B cell (primary cell): ENCODE data around the gene SLC13A3. TPM values are rescaled to one million over a fixed set of nuclear protein-coding genes. Genes with fewer than 3 reads are reported as not detected.

Experiments used
- ATAC-seq: fragments of 200-7000 bp; cut with Tn5 transposase; one replicate; pipeline ENCODE4 v1.10.0; 2021; ENCODE audit warnings: low read depth, mild to moderate bottlenecking, moderate number of reproducible peaks, moderate library complexity
- CTCF ChIA-PET: fragments of 350-600 bp; sonication (Branson Sonifier 250); formaldehyde crosslinking; loops from one replicate; lab custom pipeline; 2021; ENCODE audit warnings: antibody characterized with exemption, inconsistent platforms; lab: Charles Lee
- POLR2A ChIA-PET: fragments of 350-600 bp; sonication (Branson Sonifier 250); formaldehyde crosslinking; loops from one replicate; lab custom pipeline; 2021; ENCODE audit warnings: antibody characterized with exemption; lab: Charles Lee
- DNase-seq: peaks from one replicate; pipeline ENCODE4 v3.0.0; 2013
- H2AFZ ChIP-seq: 2 replicates; pipeline ENCODE4 v1.6.1; 2012; ENCODE audit warnings: mild to moderate bottlenecking, low read depth, low read length; ENCODE audit not compliant: insufficient read depth, poor library complexity, severe bottlenecking
- H3K27ac ChIP-seq, 2 donors: 1 replicate in 1 of 2; 2 replicates in 1 of 2; pipeline ENCODE4 v1.5.1; 2012 to 2013; ENCODE audit warnings: low read length in 2 of 2, mild to moderate bottlenecking in 2 of 2, moderate library complexity in 1 of 2
- H3K27me3 ChIP-seq, 4 experiments: fragments of 200-600 bp in 1 of 4; sonication (generic) in 1 of 4; replicated peaks in 1 of 4; 1 replicate in 2 of 4; 2 replicates in 2 of 4; pipeline versions ENCODE4 v1.6.1 to v1.7.0; 2013 to 2016; ENCODE audit warnings: low read length in 3 of 4, mild to moderate bottlenecking in 2 of 4, mixed read lengths in 1 of 4, moderate library complexity in 1 of 4; ENCODE audit not compliant: insufficient read depth in 4 of 4, control insufficient read depth in 3 of 4; ENCODE audit errors: control extremely low read depth in 1 of 4
- H3K36me3 ChIP-seq, 2 experiments: replicated peaks in 1 of 2; 1 replicate in 1 of 2; 2 replicates in 1 of 2; pipeline versions ENCODE4 v1.6.1 to v1.7.1; 2013; ENCODE audit warnings: low read length in 1 of 2; ENCODE audit not compliant: insufficient read depth in 2 of 2, control insufficient read depth in 1 of 2; ENCODE audit errors: control extremely low read depth in 1 of 2, extremely low read depth in 1 of 2
- H3K4me1 ChIP-seq, 2 donors: fragments of 200-600 bp in 1 of 2; sonication (generic) in 1 of 2; 1 replicate in 1 of 2; 2 replicates in 1 of 2; pipeline versions ENCODE4 v1.5.1 to v1.6.1; 2013 to 2017; ENCODE audit warnings: low read length in 2 of 2; ENCODE audit not compliant: control insufficient read depth in 2 of 2, insufficient read depth in 2 of 2
- H3K4me2 ChIP-seq: replicated peaks from 2 replicates; pipeline ENCODE3; 2012; ENCODE audit warnings: mild to moderate bottlenecking, low read depth, low read length; ENCODE audit not compliant: poor library complexity, severe bottlenecking
- H3K4me3 ChIP-seq, 5 experiments: fragments of 200-600 bp in 1 of 5; sonication (generic) in 1 of 5; 1 replicate in 3 of 5; 2 replicates in 2 of 5; pipeline versions ENCODE4 v1.5.1 to v1.7.0; 2011 to 2016; ENCODE audit warnings: low read length in 4 of 5, mild to moderate bottlenecking in 4 of 5, low read depth in 2 of 5, control low read depth in 1 of 5, moderate library complexity in 1 of 5; ENCODE audit not compliant: insufficient read depth in 1 of 5; ENCODE audit errors: control extremely low read depth in 1 of 5, extremely low read depth in 1 of 5
- H3K79me2 ChIP-seq: fragments of 200-600 bp; sonication (generic); one replicate; pipeline ENCODE4 v1.6.0; 2016; ENCODE audit warnings: low read length; ENCODE audit not compliant: control insufficient read depth, insufficient read depth
- H3K9ac ChIP-seq: fragments of 200-600 bp; sonication (generic); 2 replicates; pipeline ENCODE4 v1.6.1; 2017; ENCODE audit warnings: mild to moderate bottlenecking, low read length, moderate library complexity
- H3K9me3 ChIP-seq, 3 donors: one replicate each; pipeline versions ENCODE4 v1.6.1 to v1.7.1; 2013; ENCODE audit warnings: low read length in 2 of 3; ENCODE audit not compliant: control insufficient read depth in 2 of 3, insufficient read depth in 1 of 3; ENCODE audit errors: control extremely low read depth in 1 of 3
- H4K20me1 ChIP-seq: 2 replicates; pipeline ENCODE4 v1.6.0; 2012; ENCODE audit warnings: mild to moderate bottlenecking, low read length; ENCODE audit not compliant: insufficient read depth, control insufficient read depth, poor library complexity, severe bottlenecking
- H3K27ac Mint-ChIP-seq: one replicate; pipeline ENCODE4 v1.8.0; 2021; ENCODE audit warnings: mixed read lengths
- H3K27me3 Mint-ChIP-seq: one replicate; pipeline ENCODE4 v1.8.0; 2021; ENCODE audit warnings: mixed read lengths
- H3K4me1 Mint-ChIP-seq: one replicate; pipeline ENCODE4 v1.8.0; 2021; ENCODE audit warnings: mixed read lengths
- H3K4me3 Mint-ChIP-seq: one replicate; pipeline ENCODE4 v1.8.0; 2021; ENCODE audit warnings: mixed read lengths
- H3K9me3 Mint-ChIP-seq: one replicate; pipeline ENCODE4 v1.8.0; 2022; ENCODE audit warnings: mixed read lengths; ENCODE audit not compliant: insufficient read depth
- EZH2 ChIP-seq: IDR thresholded peaks from 2 replicates; pipeline ENCODE4 v1.6.1; 2012; ENCODE audit warnings: borderline replicate concordance, low read depth, mild to moderate bottlenecking, moderate library complexity, low read length; ENCODE audit not compliant: insufficient read depth, poor library complexity, severe bottlenecking
- WGBS: methylation state at CpG from one replicate; pipeline ENCODE4 v1.1.5; 2013; ENCODE audit warnings: missing lambda C conversion rate; ENCODE audit not compliant: insufficient coverage; 5-methylcytosine and 5-hydroxymethylcytosine counted together
- intact Hi-C: fragments of 100-400 bp; cut with micrococcal nuclease; formaldehyde crosslinking; loops from one replicate; pipeline ENCODE4 v1.10.0; 2022
- polyA plus RNA-seq: library from polyadenylated mRNA; depleted of rRNA; stranded (reverse); fragments of >200 nt; gene quantifications from 2 replicates; pipeline ENCODE4 v1.2.3, GENCODE V29; 2012
- total RNA-seq, 2 donors: library from RNA; stranded (reverse); fragments of 120-200 nt in 1 of 2; gene quantifications; 1 replicate in 1 of 2; 2 replicates in 1 of 2; pipeline versions ENCODE4 v1.2.3 to v1.2.4, GENCODE V29; 2013 to 2022
- TF ChIP-seq, protein P1 (sequence below): fragments of 200-600 bp; IDR thresholded peaks from one replicate; pipeline ENCODE4 v1.8.0; 2022; ENCODE audit warnings: antibody characterized with exemption, mild to moderate bottlenecking

SLC13A3 gene
- total and polyA plus RNA-seq, 2 donors (not counting 1 experiment from before 2014, with no cell fraction given): 0.09 to 0.20 TPM

- Mint-ChIP-seq H3K9me3 (no peaks in the 10 kb centered on the region), H3K27ac (no peak overlapping the region), H3K27me3 (peaks cover 31% of the 10 kb centered on the region), H3K4me3 (no peak overlapping the region), H3K4me1 (no peaks in the 10 kb centered on the region)
- Histone ChIP-seq H3K4me1 (no peaks in the 10 kb centered on the region), H3K27ac (no peak overlapping the region), H4K20me1 (no peaks in the 10 kb centered on the region), H3K4me3 (no peak overlapping the region), H3K9me3 (no peaks in the 10 kb centered on the region), H2AFZ (no peak overlapping the region), H3K4me2 (no peak overlapping the region), H3K79me2 (no peaks in the 10 kb centered on the region), H3K36me3 (no peaks in the 10 kb centered on the region), H3K27me3 (no peaks in the 10 kb centered on the region), H3K9ac (no peak overlapping the region)
- CTCF ChIA-PET: interaction anchor here (1.1 kb wide), 1 partner anchor 22 kb away, joined by 3 read pairs; no protein-coding TSS in a partner anchor
- DNase-seq (no peak), ATAC-seq (no peak)
- TF ChIP-seq EZH2: no peak
- TF ChIP-seq, protein P1, sequence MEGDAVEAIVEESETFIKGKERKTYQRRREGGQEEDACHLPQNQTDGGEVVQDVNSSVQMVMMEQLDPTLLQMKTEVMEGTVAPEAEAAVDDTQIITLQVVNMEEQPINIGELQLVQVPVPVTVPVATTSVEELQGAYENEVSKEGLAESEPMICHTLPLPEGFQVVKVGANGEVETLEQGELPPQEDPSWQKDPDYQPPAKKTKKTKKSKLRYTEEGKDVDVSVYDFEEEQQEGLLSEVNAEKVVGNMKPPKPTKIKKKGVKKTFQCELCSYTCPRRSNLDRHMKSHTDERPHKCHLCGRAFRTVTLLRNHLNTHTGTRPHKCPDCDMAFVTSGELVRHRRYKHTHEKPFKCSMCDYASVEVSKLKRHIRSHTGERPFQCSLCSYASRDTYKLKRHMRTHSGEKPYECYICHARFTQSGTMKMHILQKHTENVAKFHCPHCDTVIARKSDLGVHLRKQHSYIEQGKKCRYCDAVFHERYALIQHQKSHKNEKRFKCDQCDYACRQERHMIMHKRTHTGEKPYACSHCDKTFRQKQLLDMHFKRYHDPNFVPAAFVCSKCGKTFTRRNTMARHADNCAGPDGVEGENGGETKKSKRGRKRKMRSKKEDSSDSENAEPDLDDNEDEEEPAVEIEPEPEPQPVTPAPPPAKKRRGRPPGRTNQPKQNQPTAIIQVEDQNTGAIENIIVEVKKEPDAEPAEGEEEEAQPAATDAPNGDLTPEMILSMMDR: no peak
- POLR2A ChIA-PET: no interaction called here
- 81% methylated on average over 6 of the region's 7 CpGs for WGBS
- intact Hi-C loops: no loop called here
Measured at GRCh38 chr20:46657618-46658017, 6.4 kb upstream of the SLC13A3 start.

GRCh38 chr20:46657137-46657536 is 5.9 kb upstream of the SLC13A3 start:
- H3K79me2 ChIP-seq: no peaks in the 10 kb centered on the region
- no peak overlapping the region for H2AFZ ChIP-seq
- Mint-ChIP-seq H3K27ac (no peak overlapping the region), H3K9me3 (no peaks in the 10 kb centered on the region), H3K4me1 (no peaks in the 10 kb centered on the region), H3K4me3 (no peak overlapping the region), H3K27me3 (peaks cover 32% of the 10 kb centered on the region)
- H3K4me2 ChIP-seq: no peak overlapping the region
- H3K4me1 ChIP-seq: no peaks in the 10 kb centered on the region
- ChIA-PET POLR2A (no interaction called here), CTCF (interaction anchor here (1.1 kb wide), 1 partner anchor 22 kb away, joined by 3 read pairs; no protein-coding TSS in a partner anchor)
- no peak overlapping the region for H3K9ac ChIP-seq
- DNase-seq (no peak), ATAC-seq (no peak)
- H3K9me3 ChIP-seq: no peaks in the 10 kb centered on the region
- no peak overlapping the region for H3K4me3 ChIP-seq
- intact Hi-C loops: no loop called here
- H3K36me3 ChIP-seq: no peaks in the 10 kb centered on the region
- no peak for TF ChIP-seq EZH2
- TF ChIP-seq, protein P1: no peak
- WGBS: 97% methylated on average over 6 of the region's 8 CpGs
- peaks cover 0 to 2% (median 0%) of the 10 kb centered on the region in 4 experiments for H3K27me3 ChIP-seq
- H4K20me1 ChIP-seq: no peaks in the 10 kb centered on the region
- H3K27ac ChIP-seq: no peak overlapping the region
